ENCODE results near the gene KRTAP5-11.
"Not testable (repeated sequence)": the region's sequence is repeated elsewhere in the genome, so short reads cannot be mapped to it uniquely, and the experiment has no call there.

KRTAP5-11 gene, protein sequence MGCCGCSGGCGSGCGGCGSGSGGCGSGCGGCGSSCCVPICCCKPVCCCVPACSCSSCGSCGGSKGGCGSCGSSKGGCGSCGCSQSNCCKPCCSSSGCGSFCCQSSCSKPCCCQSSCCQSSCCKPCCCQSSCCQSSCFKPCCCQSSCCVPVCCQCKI

DNA sequence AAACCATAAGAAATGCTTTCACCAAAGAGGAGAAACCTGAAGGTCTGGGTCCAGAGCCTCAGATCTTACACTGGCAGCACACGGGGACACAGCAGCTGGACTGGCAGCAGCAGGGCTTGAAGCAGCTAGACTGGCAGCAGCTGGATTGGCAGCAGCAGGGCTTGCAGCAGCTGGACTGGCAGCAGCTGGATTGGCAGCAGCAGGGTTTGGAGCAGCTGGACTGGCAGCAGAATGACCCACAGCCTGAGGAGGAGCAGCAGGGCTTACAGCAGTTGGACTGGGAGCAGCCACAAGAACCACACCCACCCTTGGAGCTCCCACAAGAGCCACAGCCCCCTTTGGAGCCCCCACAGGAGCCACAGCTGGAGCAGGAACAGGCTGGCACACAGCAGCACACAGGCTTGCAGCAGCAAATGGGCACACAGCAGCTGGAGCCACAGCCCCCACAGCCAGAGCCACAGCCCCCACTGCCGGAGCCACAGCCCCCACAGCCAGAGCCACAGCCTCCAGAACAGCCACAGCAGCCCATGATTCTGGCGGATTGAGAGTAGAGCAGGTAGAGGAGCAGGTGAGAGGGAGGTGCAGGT, at the start of gene KRTAP5-11:
Gene KRTAP5-11, minus strand, starts transcription at position 567 of the 587 bp plus-strand sequence. Its CDS starts 38 bp downstream, at position 529.
- DNase-seq (ENCODE audit: low read depth), result no peak
- no peak within 1 kb of the TSS for H3K4me3 ChIP-seq (ENCODE audit: low read depth, low read length)
- no peak for TF ChIP-seq CTCF (conservative IDR thresholded peaks at IDR 0.05; ENCODE audit: low read depth, low read length)

DNA sequence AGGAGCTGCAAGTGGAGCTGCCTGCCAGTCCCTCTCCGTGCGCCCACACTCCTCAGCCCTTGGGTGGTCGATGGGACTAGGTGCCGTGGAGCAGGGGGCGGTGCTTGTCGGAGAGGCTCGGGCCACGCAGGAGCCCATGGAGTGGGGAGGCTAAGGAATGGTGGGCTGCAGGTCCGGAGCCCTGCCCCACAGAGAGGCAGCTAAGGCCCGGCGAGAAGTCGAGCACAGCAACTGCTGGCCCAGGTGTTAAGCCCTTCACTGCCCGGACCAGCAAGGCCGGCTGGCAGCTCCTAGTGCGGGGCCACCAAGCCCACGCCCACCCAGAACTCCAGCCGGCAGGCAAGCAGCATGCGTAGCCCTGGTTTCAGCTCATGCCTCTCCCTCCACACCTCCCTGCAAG, 48.9 kb upstream of the KRTAP5-11 start:
- not testable (repeated sequence) for DNase-seq (ENCODE audit: low read depth); H3K4me3 ChIP-seq (ENCODE audit: low read depth, low read length)

GRCh38 chr11:71630071-71630470, 47.4 kb upstream of the KRTAP5-11 start:
- peak; percentile 31 for DNase-seq (ENCODE audit: low read depth)
- not testable (repeated sequence) for H3K4me3 ChIP-seq (ENCODE audit: low read depth, low read length)

- not testable (repeated sequence) for DNase-seq (ENCODE audit: low read depth); H3K4me3 ChIP-seq (ENCODE audit: low read depth, low read length)
Observed at GRCh38 chr11:71628943-71629342, 46.3 kb upstream of the KRTAP5-11 start.

- not testable (repeated sequence) for H3K4me3 ChIP-seq (ENCODE audit: low read depth, low read length); DNase-seq (ENCODE audit: low read depth)
Observed at GRCh38 chr11:71623226-71623625, 40.6 kb upstream of the KRTAP5-11 start.

DNA sequence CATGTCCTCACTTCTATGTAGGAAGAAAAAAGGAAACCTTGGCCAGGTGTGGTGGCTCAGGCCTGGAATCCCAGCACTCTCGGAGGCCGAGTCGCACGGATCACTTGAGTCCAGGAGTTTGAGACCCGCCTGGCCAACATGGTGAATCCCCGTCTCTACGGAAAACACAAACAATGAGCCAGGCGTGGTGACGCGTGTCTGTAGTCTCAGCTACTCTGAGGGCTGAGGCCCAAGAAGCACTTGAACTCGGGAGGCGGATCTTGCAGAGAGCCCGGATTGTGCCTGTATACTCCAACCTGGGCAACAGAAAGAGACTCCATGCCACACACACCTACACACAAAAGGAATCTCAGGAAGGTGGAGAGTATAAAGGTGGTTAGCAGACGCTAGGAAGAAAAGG, 39.9 kb upstream of the KRTAP5-11 start:
- DNase-seq (ENCODE audit: low read depth); H3K4me3 ChIP-seq (ENCODE audit: low read depth, low read length): not testable (repeated sequence)

DNA sequence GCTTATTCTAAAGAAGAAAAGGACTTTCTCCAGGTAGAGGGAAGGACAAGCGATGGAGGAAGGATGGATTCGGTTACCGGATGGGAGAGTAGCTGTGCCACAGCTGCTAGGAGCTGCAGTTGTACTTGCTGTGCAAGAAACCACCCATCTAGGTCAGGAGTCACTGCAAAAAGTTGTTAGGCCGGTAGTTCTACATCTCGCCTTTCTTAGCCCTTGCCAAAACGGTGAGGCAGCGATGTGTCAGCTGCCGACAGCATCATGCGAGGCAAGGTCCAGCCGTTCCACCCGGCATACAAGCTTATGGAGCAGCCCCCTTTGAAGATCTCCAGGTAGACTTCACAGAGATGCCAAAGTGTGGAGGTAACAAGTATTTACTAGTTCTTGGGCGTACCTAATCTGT, 32.3 kb upstream of the KRTAP5-11 start:
- not testable (repeated sequence) for H3K4me3 ChIP-seq (ENCODE audit: low read depth, low read length); DNase-seq (ENCODE audit: low read depth)

GRCh38 chr11:71614366-71614917, 31.8 kb upstream of the KRTAP5-11 start:
- not testable (repeated sequence) for H3K4me3 ChIP-seq (ENCODE audit: low read depth, low read length); DNase-seq (ENCODE audit: low read depth)

DNA sequence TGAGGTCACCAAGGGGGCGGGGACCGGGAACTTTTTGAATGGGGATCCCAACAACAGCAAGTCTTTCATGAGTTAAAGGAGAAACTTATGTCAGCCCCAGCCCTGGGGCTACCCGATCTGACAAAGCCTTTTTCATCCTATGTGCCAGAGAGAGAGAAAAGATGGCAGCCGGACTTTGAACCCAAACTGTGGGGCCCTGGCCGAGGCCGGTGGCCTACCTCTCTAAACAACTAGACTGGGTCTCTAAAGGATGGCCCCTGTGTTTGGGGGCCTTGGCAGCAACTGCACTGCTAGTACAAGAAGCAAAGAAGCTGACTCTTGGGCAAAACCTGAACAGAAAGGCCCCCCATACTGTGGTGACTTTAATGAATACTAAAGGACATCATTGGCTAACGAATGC, 31.3 kb upstream of the KRTAP5-11 start:
- not testable (repeated sequence) for H3K4me3 ChIP-seq (ENCODE audit: low read depth, low read length); DNase-seq (ENCODE audit: low read depth)

DNA sequence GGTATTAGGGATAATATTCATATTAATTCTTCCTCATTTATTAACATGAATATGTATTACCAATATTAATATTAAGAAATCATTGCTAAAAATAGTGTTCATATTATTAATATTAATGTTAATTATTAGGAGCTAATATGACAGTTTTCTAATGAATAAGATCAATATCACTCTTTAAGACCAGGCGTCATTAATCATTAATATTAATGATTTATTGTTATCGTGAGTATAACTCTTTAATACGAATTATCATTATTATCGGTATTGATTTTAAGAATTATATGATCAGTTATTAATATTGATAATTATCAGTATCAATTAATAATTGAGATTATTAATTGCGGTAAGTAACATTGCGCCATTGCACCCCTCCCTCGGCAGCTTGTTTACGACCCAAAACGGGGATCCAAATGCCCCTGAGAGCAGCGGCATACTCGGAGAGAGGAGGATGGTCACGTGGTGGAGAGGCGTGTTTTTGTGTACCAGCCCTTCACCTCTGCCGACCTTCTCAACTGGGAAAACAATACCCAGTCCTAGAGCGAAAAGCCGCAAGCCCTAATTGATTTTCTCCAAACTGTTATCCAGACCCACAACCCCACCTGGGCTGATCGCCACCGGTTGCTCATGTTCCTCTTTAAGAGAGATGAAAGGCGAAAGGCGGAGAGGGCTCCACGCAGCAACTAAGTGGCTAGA, 28.7 kb upstream of the KRTAP5-11 start:
- DNase-seq (ENCODE audit: low read depth), result not testable (repeated sequence)

GRCh38 chr11:71608272-71608671, 25.6 kb upstream of the KRTAP5-11 start:
- H3K4me3 ChIP-seq (ENCODE audit: low read depth, low read length); DNase-seq (ENCODE audit: low read depth): not testable (repeated sequence)

More for the DNA sequence above, 28.7 kb upstream of the KRTAP5-11 start:
- H3K4me3 ChIP-seq (ENCODE audit: low read depth, low read length), result not testable (repeated sequence)

DNA sequence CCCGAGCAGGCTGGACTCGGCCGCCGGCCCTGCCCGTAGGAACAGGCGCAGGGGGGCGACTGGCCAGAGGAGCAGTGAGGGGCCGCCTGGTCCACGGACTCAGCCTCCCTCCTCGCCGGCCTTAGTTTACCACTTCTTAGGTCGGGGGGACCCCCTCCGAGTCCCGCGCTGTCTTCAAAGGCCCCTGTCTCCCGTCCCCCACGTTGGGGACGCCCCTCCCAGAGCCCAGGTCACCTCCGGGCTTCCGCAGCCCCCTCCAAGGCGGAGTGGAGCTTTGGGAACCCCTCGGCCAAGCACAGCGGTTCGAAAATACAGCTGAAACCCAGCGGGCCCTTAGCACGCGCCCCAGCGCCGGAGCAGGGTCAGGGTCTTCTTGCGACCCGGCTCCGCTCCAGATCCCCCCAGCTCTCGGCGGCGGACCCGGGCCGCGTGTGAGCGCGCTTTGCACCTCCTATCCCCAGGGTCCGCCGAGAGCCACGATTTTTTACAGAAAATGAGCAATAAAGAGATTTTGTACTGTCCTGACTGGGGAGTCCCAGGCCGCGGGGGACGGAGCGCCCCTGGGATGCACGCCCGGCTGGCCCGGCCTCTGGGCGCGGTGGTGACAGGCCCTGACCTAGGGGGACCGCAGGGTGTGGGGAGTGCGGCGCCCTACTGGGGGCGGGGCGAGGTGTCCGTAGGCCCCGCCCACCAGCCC, 25.0 kb upstream of the KRTAP5-11 start:
- not testable (repeated sequence) for H3K4me3 ChIP-seq (ENCODE audit: low read depth, low read length); DNase-seq (ENCODE audit: low read depth)

DNA sequence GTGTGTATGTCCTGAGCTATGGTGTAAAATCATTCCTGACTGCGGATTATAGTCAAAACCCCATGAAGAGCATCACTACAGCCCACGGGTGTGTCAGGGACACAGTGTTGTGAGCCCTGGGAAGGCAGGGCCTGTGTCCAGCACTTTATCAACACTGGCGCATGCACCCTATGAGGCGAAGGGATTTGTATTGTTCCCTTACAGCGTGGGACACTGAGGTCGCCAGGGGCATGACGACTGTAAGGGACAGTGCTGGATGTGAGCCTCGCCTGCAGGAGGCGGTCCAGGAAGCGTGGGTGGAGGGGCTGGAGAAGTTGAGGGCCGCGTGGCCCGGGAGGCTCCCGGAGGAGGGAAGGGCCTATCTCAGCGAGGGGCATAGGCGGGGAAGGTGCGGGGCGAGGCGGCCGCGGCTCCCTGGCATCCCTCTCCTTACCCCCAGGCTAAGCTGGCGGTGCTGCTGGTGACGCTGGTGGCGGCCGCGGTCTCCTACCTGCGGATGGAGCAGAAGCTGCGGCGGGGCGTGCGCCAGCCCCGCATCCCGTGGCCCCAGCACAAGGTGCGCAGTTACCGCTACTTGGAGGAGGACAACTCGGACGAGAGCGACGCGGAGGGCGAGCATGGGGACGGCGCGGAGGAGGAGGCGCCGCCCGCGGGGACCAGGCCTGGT, 24.3 kb upstream of the KRTAP5-11 start:
- H3K4me3 ChIP-seq (ENCODE audit: low read depth, low read length); DNase-seq (ENCODE audit: low read depth): not testable (repeated sequence)

Data from choroid plexus epithelial cell (primary cell).